Vagina (tissue), 2 donors: ENCODE data around the gene PYHIN1.

ENCODE experiments used
- POLR2A ChIP-seq, 2 donors: fragments of 450-650 bp; IDR thresholded peaks; one replicate each; pipeline ENCODE4 v1.6.1; 2017; ENCODE audit warnings: antibody characterized with exemption in 2 of 2, mild to moderate bottlenecking in 2 of 2, moderate library complexity in 2 of 2
- TF ChIP-seq, protein P1 (sequence below), 3 experiments: fragments of 450-650 bp in 2 of 3; fragments of 200-600 bp in 1 of 3; sonication (generic) in 1 of 3; IDR thresholded peaks; one replicate each; pipeline ENCODE4 v1.5.1; 2017 to 2019; ENCODE audit warnings: antibody characterized with exemption in 3 of 3, mild to moderate bottlenecking in 2 of 3, moderate library complexity in 2 of 3

DNA sequence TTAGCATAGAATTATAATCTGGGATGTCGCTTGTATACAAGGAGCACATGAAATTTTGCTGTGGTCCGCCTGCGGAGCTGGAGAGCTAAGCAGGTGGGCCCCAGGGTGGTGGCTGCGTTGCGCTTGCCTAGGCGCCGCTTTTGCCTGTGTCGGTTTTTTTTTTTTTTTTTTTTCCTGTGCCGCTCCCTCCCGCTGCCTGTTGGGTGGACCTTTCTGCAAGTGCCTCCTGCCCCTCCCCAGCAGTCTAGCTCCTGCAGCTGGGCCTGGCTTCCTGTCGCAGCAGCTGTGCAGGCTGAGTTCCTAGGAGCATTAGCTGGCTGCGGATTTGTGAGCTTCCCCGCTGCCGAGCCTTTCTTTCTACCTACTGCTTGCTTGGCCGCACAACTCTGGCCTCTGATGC, 20.6 kb downstream of the PYHIN1 start:
- TF ChIP-seq, protein P1, sequence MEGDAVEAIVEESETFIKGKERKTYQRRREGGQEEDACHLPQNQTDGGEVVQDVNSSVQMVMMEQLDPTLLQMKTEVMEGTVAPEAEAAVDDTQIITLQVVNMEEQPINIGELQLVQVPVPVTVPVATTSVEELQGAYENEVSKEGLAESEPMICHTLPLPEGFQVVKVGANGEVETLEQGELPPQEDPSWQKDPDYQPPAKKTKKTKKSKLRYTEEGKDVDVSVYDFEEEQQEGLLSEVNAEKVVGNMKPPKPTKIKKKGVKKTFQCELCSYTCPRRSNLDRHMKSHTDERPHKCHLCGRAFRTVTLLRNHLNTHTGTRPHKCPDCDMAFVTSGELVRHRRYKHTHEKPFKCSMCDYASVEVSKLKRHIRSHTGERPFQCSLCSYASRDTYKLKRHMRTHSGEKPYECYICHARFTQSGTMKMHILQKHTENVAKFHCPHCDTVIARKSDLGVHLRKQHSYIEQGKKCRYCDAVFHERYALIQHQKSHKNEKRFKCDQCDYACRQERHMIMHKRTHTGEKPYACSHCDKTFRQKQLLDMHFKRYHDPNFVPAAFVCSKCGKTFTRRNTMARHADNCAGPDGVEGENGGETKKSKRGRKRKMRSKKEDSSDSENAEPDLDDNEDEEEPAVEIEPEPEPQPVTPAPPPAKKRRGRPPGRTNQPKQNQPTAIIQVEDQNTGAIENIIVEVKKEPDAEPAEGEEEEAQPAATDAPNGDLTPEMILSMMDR (IDR thresholded peaks at IDR 0.05), result no peak
- no peak for TF ChIP-seq POLR2A (IDR thresholded peaks at IDR 0.05)
